HepG2 (cell line): ENCODE data around the gene IMPACT. TPM values are rescaled to one million over a fixed set of nuclear protein-coding genes. Genes with fewer than 3 reads are reported as not detected.

Experiments
- ADNP ChIP-seq: sonication (generic); formaldehyde crosslinking; IDR thresholded peaks from 2 replicates; pipeline ENCODE4 v1.4.0; 2020; ENCODE audit warnings: missing genetic modification reagents
- ARNT2 ChIP-seq: sonication (generic); formaldehyde crosslinking; IDR thresholded peaks from 2 replicates; pipeline ENCODE4 v1.8.0; 2022; ENCODE audit warnings: mild to moderate bottlenecking, low read depth, missing genetic modification reagents, moderate library complexity
- BHLHE40 ChIP-seq: IDR thresholded peaks from 2 replicates; pipeline ENCODE4 v1.6.1; 2011; ENCODE audit warnings: low read length, improper control_type of control experiment
- CEBPG ChIP-seq: IDR thresholded peaks from 2 replicates; pipeline ENCODE4 v1.6.1; 2016
- FLYWCH1 ChIP-seq: sonication (generic); formaldehyde crosslinking; IDR thresholded peaks from 2 replicates; pipeline ENCODE4 v1.8.1; 2023; ENCODE audit warnings: mild to moderate bottlenecking, missing genetic modification reagents
- GATAD1 ChIP-seq: IDR thresholded peaks from 2 replicates; pipeline ENCODE4 v1.6.1; 2016; ENCODE audit warnings: missing genetic modification reagents, missing compliant biosample characterization
- GATAD2A ChIP-seq: IDR thresholded peaks from 2 replicates; pipeline ENCODE4 v1.6.1; 2016
- HNRNPH1 ChIP-seq: fragments of 200-400 bp; formaldehyde crosslinking; optimal IDR thresholded peaks from 2 replicates; pipeline ENCODE3; 2017; ENCODE audit warnings: mild to moderate bottlenecking, low read depth, low read length
- NFE2 ChIP-seq: sonication (generic); formaldehyde crosslinking; IDR thresholded peaks from 2 replicates; pipeline ENCODE4 v1.4.0; 2020; ENCODE audit warnings: missing genetic modification reagents
- NR1H2 ChIP-seq: sonication (generic); formaldehyde crosslinking; IDR thresholded peaks from 2 replicates; pipeline ENCODE4 v1.8.1; 2022; ENCODE audit warnings: low read depth, missing genetic modification reagents, borderline replicate concordance
- PLSCR1 ChIP-seq: sonication (generic); formaldehyde crosslinking; IDR thresholded peaks from 2 replicates; pipeline ENCODE4 v1.5.0; 2020; ENCODE audit warnings: missing genetic modification reagents, mild to moderate bottlenecking, borderline replicate concordance
- RNF2 ChIP-seq: fragments of 450-650 bp; conservative IDR thresholded peaks from 2 replicates; pipeline ENCODE4 v1.6.1; 2016; ENCODE audit warnings: low read depth
- RXRA ChIP-seq: sonication (generic); formaldehyde crosslinking; IDR thresholded peaks from 2 replicates; pipeline ENCODE4 v1.5.1; 2020; ENCODE audit warnings: missing genetic modification reagents
- SPEN ChIP-seq: sonication (generic); formaldehyde crosslinking; IDR thresholded peaks from 2 replicates; pipeline ENCODE4 v1.5.1; 2020; ENCODE audit warnings: low read depth, mild to moderate bottlenecking, missing genetic modification reagents
- TEF ChIP-seq: sonication (generic); formaldehyde crosslinking; IDR thresholded peaks from 2 replicates; pipeline ENCODE4 v1.5.0; 2020; ENCODE audit warnings: missing genetic modification reagents
- ZBTB8A ChIP-seq: sonication (generic); formaldehyde crosslinking; IDR thresholded peaks from 2 replicates; pipeline ENCODE4 v1.4.0; 2020; ENCODE audit warnings: mild to moderate bottlenecking, low read depth, missing genetic modification reagents, borderline replicate concordance
- ZFP36L1 ChIP-seq: sonication (generic); formaldehyde crosslinking; IDR thresholded peaks from 2 replicates; pipeline ENCODE4 v1.8.0; 2022; ENCODE audit warnings: mild to moderate bottlenecking, missing genetic modification reagents, moderate library complexity
- ZNF235 ChIP-seq: sonication (generic); formaldehyde crosslinking; IDR thresholded peaks from 2 replicates; pipeline ENCODE4 v1.8.1; 2023; ENCODE audit warnings: mild to moderate bottlenecking, missing genetic modification reagents, borderline replicate concordance
- ZNF569 ChIP-seq: sonication (generic); formaldehyde crosslinking; IDR thresholded peaks from 2 replicates; pipeline ENCODE4 v1.5.0; 2020; ENCODE audit warnings: mild to moderate bottlenecking, missing genetic modification reagents, moderate library complexity, borderline replicate concordance
- ZNF577 ChIP-seq: sonication (generic); formaldehyde crosslinking; IDR thresholded peaks from 2 replicates; pipeline ENCODE4 v1.4.0; 2020; ENCODE audit warnings: mild to moderate bottlenecking, low read depth, missing genetic modification reagents, borderline replicate concordance
- ZNF784 ChIP-seq: sonication (generic); formaldehyde crosslinking; IDR thresholded peaks from 2 replicates; pipeline ENCODE4 v1.5.1; 2020; ENCODE audit warnings: missing genetic modification reagents, mild to moderate bottlenecking, borderline replicate concordance
- ZNF841 ChIP-seq: sonication (generic); formaldehyde crosslinking; IDR thresholded peaks from 2 replicates; pipeline ENCODE4 v1.8.1; 2023; ENCODE audit warnings: missing genetic modification reagents, borderline replicate concordance
- ZNF878 ChIP-seq: sonication (generic); formaldehyde crosslinking; IDR thresholded peaks from 2 replicates; pipeline ENCODE4 v1.8.1; 2023; ENCODE audit warnings: mild to moderate bottlenecking, missing genetic modification reagents, moderate library complexity
- polyA plus RNA-seq, 8 experiments: library from polyadenylated mRNA; depleted of rRNA in 3 of 8; stranded (reverse) in 7 of 8; unstranded in 1 of 8; fragments of >200 nt; fragmentation: Illumina TruSeq in 4 of 8; extraction: Trizol in 4 of 8; gene quantifications; 2 replicates each; pipeline versions ENCODE4 v1.2.1 to v1.2.3, GENCODE V29; 2011 to 2016; ENCODE audit warnings: low read depth in 4 of 8, missing spikeins in 1 of 8, mixed read lengths in 1 of 8; ENCODE audit not compliant: insufficient read depth in 1 of 8
- total RNA-seq, 5 experiments: library from RNA; depleted of rRNA; stranded (reverse); fragments of >200 nt; fragmentation: Illumina TruSeq; extraction: Trizol; gene quantifications; 2 replicates each; pipeline ENCODE4 v1.2.3, GENCODE V29; 2016; ENCODE audit warnings: low read depth in 1 of 5
- TF ChIP-seq, protein P1 (sequence below): sonication (generic); formaldehyde crosslinking; IDR thresholded peaks from 2 replicates; pipeline ENCODE4; 2020; ENCODE audit warnings: missing genetic modification reagents, mild to moderate bottlenecking, borderline replicate concordance
- TF ChIP-seq, protein P2 (sequence below): IDR thresholded peaks from 2 replicates; pipeline ENCODE4 v1.6.1; 2016; ENCODE audit warnings: low read depth, borderline replicate concordance

IMPACT gene
- total and polyA plus RNA-seq, 2 of the 13 experiments (the other 11 are each of a cell fraction or from before 2014, with no cell fraction given): 5.0 to 7.7 TPM

- TF ChIP-seq PLSCR1 (no peak), RNF2 (peak; percentile 83; the same call in 1 of the 2 replicates), SPEN (no peak; the same call in 1 of the 2 replicates), ZNF878 (no peak), ZNF784 (CRISPR knock-in tag) (no peak), NFE2 (CRISPR knock-in tag) (no peak), GATAD2A (CRISPR knock-in tag) (no peak), ZFP36L1 (CRISPR knock-in tag) (no peak), ARNT2 (no peak), ZNF577 (CRISPR knock-in tag) (no peak), RXRA (CRISPR knock-in tag) (no peak), CEBPG (CRISPR knock-in tag) (no peak), ZNF235 (no peak), FLYWCH1 (CRISPR knock-in tag) (no peak), HNRNPH1 (no peak), NR1H2 (CRISPR knock-in tag) (no peak), ZBTB8A (CRISPR knock-in tag) (no peak), BHLHE40 (no peak), ZNF569 (no peak), ZNF841 (no peak), ADNP (CRISPR knock-in tag) (no peak), TEF (CRISPR knock-in tag) (no peak), GATAD1 (CRISPR knock-in tag) (peak; percentile 51)
- TF ChIP-seq, protein P1, sequence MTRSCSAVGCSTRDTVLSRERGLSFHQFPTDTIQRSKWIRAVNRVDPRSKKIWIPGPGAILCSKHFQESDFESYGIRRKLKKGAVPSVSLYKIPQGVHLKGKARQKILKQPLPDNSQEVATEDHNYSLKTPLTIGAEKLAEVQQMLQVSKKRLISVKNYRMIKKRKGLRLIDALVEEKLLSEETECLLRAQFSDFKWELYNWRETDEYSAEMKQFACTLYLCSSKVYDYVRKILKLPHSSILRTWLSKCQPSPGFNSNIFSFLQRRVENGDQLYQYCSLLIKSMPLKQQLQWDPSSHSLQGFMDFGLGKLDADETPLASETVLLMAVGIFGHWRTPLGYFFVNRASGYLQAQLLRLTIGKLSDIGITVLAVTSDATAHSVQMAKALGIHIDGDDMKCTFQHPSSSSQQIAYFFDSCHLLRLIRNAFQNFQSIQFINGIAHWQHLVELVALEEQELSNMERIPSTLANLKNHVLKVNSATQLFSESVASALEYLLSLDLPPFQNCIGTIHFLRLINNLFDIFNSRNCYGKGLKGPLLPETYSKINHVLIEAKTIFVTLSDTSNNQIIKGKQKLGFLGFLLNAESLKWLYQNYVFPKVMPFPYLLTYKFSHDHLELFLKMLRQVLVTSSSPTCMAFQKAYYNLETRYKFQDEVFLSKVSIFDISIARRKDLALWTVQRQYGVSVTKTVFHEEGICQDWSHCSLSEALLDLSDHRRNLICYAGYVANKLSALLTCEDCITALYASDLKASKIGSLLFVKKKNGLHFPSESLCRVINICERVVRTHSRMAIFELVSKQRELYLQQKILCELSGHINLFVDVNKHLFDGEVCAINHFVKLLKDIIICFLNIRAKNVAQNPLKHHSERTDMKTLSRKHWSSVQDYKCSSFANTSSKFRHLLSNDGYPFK (CRISPR knock-in tag): no peak
- TF ChIP-seq, protein P2, sequence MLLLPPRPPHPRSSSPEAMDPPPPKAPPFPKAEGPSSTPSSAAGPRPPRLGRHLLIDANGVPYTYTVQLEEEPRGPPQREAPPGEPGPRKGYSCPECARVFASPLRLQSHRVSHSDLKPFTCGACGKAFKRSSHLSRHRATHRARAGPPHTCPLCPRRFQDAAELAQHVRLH (CRISPR knock-in tag): no peak
These were observed at the start of gene IMPACT (continued) for GRCh38 chr18:24426398-24427294.
